SU-DHL-6 (cell line): ENCODE data around the gene PPIL4.

Source experiments
- H2AFZ ChIP-seq: fragments of 200-600 bp; sonication (generic); 2 replicates; pipeline ENCODE4 v1.6.1; 2014; ENCODE audit warnings: low read depth, mild to moderate bottlenecking, moderate library complexity, mixed read lengths, antibody characterized with exemption, low read length; ENCODE audit not compliant: severe bottlenecking
- H3F3A ChIP-seq: fragments of 200-600 bp; shearing (Covaris generic); 2 replicates; pipeline ENCODE4 v1.6.0; 2016; ENCODE audit warnings: antibody characterized with exemption, mild to moderate bottlenecking; ENCODE audit not compliant: insufficient read depth
- H3K27ac ChIP-seq: fragments of 200-600 bp; sonication (generic); 2 replicates; pipeline ENCODE4 v1.5.1; 2016; ENCODE audit warnings: low read depth, mild to moderate bottlenecking, low read length, moderate library complexity, mixed read lengths
- H3K27me3 ChIP-seq: fragments of 200-600 bp; sonication (generic), shearing (Covaris generic); 2 replicates; pipeline ENCODE4 v1.6.0; 2014; ENCODE audit warnings: mild to moderate bottlenecking, low read length
- H3K36me3 ChIP-seq: fragments of 200-600 bp; sonication (generic); 2 replicates; pipeline ENCODE4 v1.6.1; 2014; ENCODE audit warnings: mild to moderate bottlenecking, low read length, mixed read lengths
- H3K4me2 ChIP-seq: fragments of 300-600, 200-600 bp; shearing (Covaris generic), sonication (generic); 2 replicates; pipeline ENCODE4 v1.6.0; 2014; ENCODE audit warnings: low read length, low read depth, mild to moderate bottlenecking; ENCODE audit not compliant: poor library complexity, severe bottlenecking
- H3K4me3 ChIP-seq: fragments of 200-600 bp; sonication (generic); 2 replicates; pipeline ENCODE4 v1.5.1; 2014; ENCODE audit warnings: antibody characterized with exemption, low read length, mild to moderate bottlenecking, mixed read lengths; ENCODE audit not compliant: insufficient read depth, poor library complexity, severe bottlenecking
- H3K79me2 ChIP-seq: fragments of 200-600 bp; sonication (generic); 2 replicates; pipeline ENCODE4 v1.6.1; 2014; ENCODE audit warnings: mild to moderate bottlenecking, low read length, moderate library complexity; ENCODE audit not compliant: insufficient read depth
- H3K9ac ChIP-seq: fragments of 200-600 bp; sonication (generic); 2 replicates; pipeline ENCODE4 v1.7.0; 2014; ENCODE audit warnings: mild to moderate bottlenecking, low read length
- H3K9me2 ChIP-seq: fragments of 200-600 bp; sonication (generic); replicated peaks from 2 replicates; pipeline ENCODE4 v1.6.1; 2014; ENCODE audit warnings: low read length; ENCODE audit not compliant: insufficient read depth
- H3K9me3 ChIP-seq: fragments of 200-600 bp; sonication (generic); 2 replicates; pipeline ENCODE4 v1.6.1; 2014; ENCODE audit warnings: low read length, mixed read lengths; ENCODE audit not compliant: insufficient read depth
- H4K20me1 ChIP-seq: fragments of 200-600 bp; sonication (generic); 2 replicates; pipeline ENCODE4 v1.6.1; 2014; ENCODE audit warnings: low read depth, mild to moderate bottlenecking, antibody characterized with exemption, low read length, moderate library complexity, mixed read lengths
- EZH2phosphoT487 ChIP-seq: fragments of 200-600 bp; sonication (generic), shearing (Covaris generic); conservative IDR thresholded peaks from 2 replicates; pipeline ENCODE4 v1.6.1; 2018; ENCODE audit warnings: mild to moderate bottlenecking, antibody characterized with exemption, low read length, moderate library complexity, mixed read lengths
- TF ChIP-seq, protein P1 (sequence below): fragments of 200-600 bp; sonication (generic); IDR thresholded peaks from one replicate; pipeline ENCODE4 v1.5.1; 2017; ENCODE audit warnings: antibody characterized with exemption, mild to moderate bottlenecking, low read length, moderate library complexity; ENCODE audit not compliant: insufficient read depth, poor library complexity, severe bottlenecking

PPIL4 gene

DNA sequence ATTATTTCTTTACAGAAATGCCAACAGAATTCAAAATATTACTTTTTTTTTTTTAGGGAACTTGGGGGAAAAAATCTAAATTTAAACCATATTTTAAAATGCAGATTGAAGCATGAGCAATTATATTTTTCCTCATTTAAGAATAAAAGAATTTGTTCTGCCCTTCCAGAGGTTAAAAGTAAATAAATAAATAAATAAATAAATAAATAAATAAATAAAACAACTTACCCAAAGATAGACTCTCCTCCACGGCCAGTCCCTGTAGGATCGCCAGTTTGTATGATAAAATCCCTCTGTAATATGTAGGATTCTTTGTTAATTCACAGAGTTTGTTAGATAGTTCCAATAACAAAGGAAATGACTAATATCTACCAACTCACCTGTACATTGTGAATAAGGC is 4.7 kb downstream of the PPIL4 start:
- H3K36me3 ChIP-seq, result peaks cover 12% of the 10 kb centered on the region; the same call in 1 of the 2 replicates
- no peak overlapping the region for H3K4me2 ChIP-seq
- TF ChIP-seq, protein P1, sequence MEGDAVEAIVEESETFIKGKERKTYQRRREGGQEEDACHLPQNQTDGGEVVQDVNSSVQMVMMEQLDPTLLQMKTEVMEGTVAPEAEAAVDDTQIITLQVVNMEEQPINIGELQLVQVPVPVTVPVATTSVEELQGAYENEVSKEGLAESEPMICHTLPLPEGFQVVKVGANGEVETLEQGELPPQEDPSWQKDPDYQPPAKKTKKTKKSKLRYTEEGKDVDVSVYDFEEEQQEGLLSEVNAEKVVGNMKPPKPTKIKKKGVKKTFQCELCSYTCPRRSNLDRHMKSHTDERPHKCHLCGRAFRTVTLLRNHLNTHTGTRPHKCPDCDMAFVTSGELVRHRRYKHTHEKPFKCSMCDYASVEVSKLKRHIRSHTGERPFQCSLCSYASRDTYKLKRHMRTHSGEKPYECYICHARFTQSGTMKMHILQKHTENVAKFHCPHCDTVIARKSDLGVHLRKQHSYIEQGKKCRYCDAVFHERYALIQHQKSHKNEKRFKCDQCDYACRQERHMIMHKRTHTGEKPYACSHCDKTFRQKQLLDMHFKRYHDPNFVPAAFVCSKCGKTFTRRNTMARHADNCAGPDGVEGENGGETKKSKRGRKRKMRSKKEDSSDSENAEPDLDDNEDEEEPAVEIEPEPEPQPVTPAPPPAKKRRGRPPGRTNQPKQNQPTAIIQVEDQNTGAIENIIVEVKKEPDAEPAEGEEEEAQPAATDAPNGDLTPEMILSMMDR, result no peak
- peaks cover 3% of the 10 kb centered on the region; the same call in 1 of the 2 replicates for H4K20me1 ChIP-seq
- no peak overlapping the region for H3K27ac ChIP-seq
- peaks cover 5% of the 10 kb centered on the region for H3F3A ChIP-seq
- H3K4me3 ChIP-seq, result no peak overlapping the region
- H2AFZ ChIP-seq, result no peak overlapping the region
- H3K9me3 ChIP-seq, result no peaks in the 10 kb centered on the region
- H3K27me3 ChIP-seq, result no peaks in the 10 kb centered on the region
- H3K9ac ChIP-seq, result no peak overlapping the region
- peaks cover 45% of the 10 kb centered on the region for H3K79me2 ChIP-seq
- no peaks in the 10 kb centered on the region for H3K9me2 ChIP-seq

DNA sequence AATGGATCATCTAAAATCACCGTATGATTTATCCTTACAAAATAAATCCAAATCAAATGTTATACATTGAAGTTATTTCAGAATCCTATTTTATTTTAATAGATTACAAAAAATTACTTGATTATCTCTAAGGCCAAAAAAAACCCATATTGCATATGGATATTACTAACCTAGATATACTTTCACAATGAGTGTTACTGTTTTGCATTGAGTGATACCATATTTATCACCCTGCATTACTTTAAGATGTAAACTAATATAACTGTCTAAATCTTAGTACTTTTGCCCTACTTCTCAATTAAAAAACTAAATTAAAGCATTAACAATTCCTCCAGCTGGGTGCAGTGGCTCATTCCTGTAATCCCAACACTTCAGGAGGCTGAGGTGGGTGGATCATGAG is 11.1 kb downstream of the PPIL4 start:
- Histone ChIP-seq H3K9me2 (no peaks in the 10 kb centered on the region), H3K79me2 (no peaks in the 10 kb centered on the region), H3K27me3 (no peaks in the 10 kb centered on the region), H3F3A (no peaks in the 10 kb centered on the region), H3K9ac (no peak overlapping the region), H3K27ac (no peak overlapping the region), H3K4me2 (no peak overlapping the region), H2AFZ (no peak overlapping the region), H3K9me3 (no peaks in the 10 kb centered on the region), H4K20me1 (no peaks in the 10 kb centered on the region), H3K4me3 (no peak overlapping the region), H3K36me3 (peaks cover 29% of the 10 kb centered on the region; the same call in 1 of the 2 replicates)
- no peak for TF ChIP-seq EZH2phosphoT487
- TF ChIP-seq, protein P1, result no peak

DNA sequence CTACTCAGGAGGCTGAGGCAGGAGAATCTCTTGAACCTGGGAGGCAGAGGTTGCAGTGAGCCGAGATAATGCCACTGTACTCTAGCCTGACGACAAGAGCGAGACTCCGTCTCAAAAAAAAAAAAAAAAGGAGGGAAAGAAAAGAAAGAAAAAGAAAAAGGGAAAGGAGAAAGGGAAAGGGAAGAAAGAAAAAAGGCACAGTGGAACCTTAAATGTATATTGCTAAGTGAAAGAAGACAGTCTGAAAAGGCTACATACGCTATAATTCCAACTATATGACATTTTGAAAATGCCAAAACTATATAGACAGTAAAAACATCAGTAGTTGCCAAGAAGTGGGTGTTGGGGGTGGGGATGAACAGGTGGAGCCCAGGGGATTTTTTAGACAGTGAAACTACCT is 16.2 kb downstream of the PPIL4 start:
- H3K27me3 ChIP-seq, result no peaks in the 10 kb centered on the region
- H3K27ac ChIP-seq, result no peak overlapping the region
- no peaks in the 10 kb centered on the region for H4K20me1 ChIP-seq
- 0 out of 2 replicates have a peak, but pooled peaks cover 8% of the 10 kb centered on the region for H3F3A ChIP-seq
- no peaks in the 10 kb centered on the region for H3K79me2 ChIP-seq
- H2AFZ ChIP-seq, result no peak overlapping the region
- no peak overlapping the region for H3K4me2 ChIP-seq
- peaks cover 34% of the 10 kb centered on the region for H3K36me3 ChIP-seq
- no peaks in the 10 kb centered on the region for H3K9me3 ChIP-seq
- H3K4me3 ChIP-seq, result no peak overlapping the region
- TF ChIP-seq, protein P1, result no peak
- H3K9me2 ChIP-seq, result no peaks in the 10 kb centered on the region
- H3K9ac ChIP-seq, result no peak overlapping the region
